NCI-H2107 treated with DMSO at 0.1 percent for 48 hours (cell line): ENCODE results near the gene C5orf63.
"Not testable (repeated sequence)": the region's sequence is repeated elsewhere in the genome, so short reads cannot be mapped to it uniquely, and the experiment has no call there.

Experiments used
- DNase-seq: peaks from one replicate; lab custom pipeline; 2025; ENCODE audit not compliant: unreplicated experiment; lab: John Stamatoyannopoulos, UW

Gene C5orf63

DNA sequence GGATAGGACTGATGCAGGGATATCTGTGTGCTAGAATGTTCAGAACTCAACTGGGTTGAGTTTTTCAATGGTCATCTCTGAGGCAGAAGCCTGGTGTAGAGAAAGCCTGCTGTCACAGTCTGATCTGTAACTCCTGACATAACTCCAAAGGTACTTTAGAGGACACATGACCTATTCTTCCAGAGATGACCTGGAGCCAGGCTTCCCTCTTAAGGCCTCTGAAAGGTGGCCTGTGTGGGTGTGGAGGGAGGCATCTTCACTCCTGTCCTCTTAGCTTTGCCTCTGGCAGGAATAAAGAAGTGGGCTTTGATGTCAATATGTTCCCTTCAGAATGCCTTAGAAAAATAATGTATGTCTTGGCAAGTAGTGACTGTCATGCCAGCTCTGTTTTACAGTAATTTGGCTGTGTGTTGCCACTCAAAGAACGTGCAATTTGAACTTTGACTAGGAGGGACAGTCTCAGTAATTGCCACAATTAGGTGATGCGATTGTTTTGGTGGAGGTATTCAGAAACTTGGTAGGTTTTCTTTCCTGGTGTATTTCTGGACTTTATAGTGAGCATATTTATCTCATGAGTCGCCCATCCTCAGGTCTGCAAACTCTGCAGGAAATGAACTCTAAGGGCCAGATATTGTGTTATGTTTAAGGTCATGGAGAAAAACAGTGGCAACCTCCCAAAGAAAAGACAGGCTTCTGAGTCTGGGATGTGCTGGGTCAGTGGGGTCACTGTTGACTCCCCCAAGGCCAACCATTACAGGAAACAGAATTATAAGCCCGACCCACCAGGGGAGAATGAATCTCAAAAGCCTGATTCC, 3.2 kb upstream of the C5orf63 start:
- no peak for DNase-seq

DNA sequence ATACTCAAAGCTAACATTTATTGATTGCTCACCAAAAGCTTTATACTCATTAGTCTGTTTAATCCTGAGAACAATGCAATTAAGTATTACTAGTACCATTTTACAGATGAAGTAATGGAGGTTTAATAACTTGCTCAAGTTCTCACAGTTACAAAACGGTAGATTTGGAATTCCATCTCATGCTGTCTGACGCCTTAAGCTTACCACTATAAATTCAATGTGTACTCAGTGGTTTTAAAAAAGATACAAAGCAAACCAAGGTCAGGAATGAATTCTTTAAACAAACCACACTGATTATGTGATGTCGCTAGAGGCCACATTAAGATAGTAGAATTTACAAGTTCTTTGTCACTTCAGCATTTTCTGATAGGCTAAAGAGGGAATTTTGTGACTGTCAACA, 1.2 kb upstream of the C5orf63 start:
- no peak for DNase-seq

- no peak for DNase-seq
These were observed 3.1 kb downstream of the C5orf63 start for GRCh38 chr5:127070243-127070642.

DNA sequence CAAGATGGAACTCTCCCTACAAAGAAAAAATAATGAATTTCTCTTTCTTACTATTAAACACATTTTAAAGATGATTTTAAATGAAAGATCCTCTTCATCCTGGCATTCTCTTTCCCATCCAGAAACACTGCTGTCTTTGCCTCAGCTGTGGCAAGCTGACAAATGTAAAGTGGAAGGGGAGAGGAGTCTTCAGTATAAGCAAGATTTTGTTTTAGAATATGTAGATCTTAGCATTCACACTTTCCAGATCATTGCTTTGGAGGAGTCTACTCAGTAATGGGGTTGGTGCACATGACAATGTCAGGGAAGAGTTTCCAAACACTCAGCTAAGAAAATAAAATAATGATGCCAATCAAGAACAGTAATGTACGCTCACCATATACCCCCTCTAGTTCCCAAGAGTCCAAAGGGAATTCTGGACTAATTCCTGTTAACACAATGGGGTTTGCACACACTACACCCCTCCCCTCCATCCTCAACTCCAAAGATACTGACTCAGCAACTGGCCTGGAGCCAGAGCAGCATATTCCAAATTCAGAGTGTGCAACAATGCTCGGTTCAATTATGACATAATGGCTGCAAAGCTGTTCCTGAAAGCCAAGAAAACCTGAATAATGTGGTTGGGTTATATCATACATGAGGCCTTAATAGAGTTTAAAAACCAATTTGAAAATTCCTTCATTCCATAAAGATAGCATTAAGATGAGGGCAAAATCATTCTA, 4.6 kb downstream of the C5orf63 start:
- no peak for DNase-seq

- DNase-seq = no peak
These were observed 6.6 kb downstream of the C5orf63 start for GRCh38 chr5:127066721-127067120.

DNA sequence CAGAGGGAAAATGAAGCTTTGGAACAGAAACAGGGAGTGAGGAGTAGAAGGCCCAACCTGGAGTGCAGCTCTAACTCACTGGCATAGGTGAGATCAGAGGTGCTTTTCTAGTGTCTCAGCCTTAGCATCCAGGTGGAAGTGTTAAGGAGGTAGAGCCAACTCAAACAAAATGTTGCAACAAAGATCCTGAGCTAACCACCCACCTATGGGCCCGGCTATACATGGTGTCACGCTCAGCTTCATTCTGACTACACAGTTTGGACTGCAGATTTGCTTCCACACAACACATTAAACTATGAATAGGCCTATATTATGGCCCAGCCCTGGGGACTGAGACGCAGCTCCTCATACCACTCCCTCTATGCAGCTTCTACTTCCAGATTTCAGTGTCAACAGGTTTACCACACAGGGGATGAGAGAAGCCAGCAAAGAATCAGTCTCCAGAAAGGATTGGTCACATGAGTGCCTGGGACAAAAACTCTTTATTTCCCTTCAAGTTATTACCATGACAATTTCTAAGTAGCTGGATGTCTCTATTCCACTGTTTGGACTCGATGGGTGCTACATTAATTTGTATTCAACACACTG, 9.0 kb downstream of the C5orf63 start:
- no peak for DNase-seq

DNA sequence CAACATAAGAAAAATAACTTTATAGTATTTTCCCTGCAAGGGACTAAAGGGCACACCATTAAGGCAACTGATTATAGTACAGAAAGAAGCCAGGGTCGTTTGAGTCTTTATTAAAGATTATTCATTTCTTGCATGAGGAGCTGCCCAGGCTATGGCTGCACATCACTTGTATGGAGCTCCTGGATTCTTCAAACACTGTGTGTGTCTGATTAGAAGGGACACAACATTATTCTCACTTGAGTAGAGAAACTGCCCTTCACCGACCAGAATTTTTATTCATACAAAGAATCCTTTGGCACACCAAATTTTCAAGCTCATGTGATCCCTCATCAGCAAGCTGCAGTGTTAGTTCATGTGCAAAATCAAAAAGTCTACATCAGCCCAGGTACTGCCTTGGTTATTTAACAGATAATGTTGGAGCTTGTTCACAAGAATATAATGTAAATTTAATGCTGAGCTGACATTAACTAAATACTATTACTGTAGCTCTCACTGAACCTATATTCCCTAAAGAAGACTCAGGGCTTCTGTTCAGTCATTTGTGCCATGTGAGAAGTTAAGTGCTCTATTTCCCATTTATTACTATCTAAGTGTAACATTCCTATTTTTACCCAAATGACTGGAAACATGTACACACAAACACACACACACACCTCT, 9.9 kb downstream of the C5orf63 start:
- DNase-seq = no peak

DNA sequence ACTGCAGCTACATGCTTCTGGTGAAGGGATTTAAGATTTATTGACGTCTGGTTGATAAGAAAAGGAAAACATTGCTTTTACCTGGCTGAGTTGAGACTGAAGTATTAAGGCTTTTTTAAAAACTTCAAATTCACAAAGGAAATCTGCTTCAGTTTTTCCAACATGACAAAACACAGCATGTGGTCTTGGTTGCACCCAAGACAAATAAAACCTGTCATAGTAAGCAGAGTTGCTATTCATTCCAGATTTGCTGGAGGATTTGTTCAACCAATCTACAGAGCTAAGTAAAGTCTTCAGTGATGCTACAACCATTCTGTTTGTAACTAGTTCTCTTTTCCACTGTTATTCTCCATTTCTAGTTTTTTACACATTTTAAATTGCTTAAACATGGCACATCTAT, 11.3 kb downstream of the C5orf63 start:
- DNase-seq = no peak

DNA sequence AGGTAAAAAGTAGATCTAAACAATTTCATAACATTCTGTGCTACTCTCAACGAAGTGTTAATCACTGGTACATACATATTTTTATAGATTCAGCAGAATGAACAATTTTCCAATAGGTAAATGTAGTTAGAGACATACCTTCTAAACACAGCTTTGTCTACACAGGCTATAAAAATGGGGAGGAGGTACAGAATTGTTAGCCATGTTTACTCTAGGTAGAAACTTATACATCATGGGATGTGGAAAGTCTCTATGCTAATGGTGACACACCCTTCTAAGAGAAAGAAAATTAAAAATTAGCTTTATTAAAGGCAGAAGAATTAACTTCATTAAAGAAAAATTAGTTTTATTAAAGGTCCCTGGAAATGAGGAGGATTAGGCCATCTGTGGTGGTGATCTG, 11.8 kb downstream of the C5orf63 start:
- no peak for DNase-seq

- DNase-seq = no peak
These were observed 12.8 kb downstream of the C5orf63 start for GRCh38 chr5:127060470-127060985.

GRCh38 chr5:127056896-127057295, 16.4 kb downstream of the C5orf63 start:
- no peak for DNase-seq

DNA sequence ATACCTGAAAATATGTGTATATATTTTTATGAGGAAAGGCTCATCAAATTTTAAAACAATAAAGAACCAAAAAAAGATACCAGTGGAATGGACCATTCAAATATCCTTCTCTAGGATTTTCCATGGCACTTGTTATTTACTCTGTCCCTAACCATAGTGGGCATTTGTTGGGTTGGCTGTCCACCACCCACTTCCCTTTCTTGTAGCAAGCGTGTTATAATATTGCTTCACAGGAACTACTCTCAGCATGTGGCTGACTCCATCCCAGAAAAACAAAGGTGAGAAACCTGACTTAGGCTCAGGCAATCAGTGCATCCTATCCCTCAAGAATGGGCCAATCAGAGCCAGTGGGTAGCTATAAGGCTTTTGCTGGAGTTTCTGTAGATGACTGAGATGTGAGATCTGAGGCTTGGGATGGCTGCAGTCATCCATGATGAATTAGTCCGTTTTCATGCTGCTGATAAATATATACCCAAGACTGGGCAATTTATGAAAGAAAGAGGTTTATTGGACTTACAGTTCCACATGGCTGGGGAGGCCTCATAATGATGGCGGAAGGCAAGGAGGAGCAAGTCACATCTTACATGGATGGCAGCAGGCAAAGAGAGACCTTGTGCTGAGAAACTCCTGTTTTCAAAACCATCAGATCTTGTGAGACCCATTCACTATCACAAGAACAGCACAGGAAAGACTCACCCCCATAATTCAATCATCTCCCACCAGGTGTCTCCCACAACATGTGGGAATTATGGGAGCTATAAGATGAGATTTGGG, 17.2 kb downstream of the C5orf63 start:
- no peak for DNase-seq

DNA sequence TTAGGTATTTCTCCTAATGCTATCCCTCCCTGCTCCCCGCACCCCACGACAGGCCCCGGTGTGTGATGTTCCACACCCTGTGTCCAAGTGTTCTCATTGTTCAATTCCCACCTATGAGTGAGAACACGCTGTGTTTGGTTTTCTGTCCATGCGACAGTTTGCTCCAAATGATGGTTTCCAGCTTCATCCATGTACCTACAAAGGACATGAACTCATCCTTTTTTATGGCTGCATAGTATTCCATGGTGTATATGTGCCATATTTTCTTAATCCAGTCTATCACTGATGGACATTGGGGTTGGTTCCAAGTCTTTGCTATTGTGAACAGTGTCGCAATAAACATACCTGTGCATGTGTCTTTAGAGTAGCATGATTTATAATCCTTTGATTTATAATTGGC, 19.8 kb downstream of the C5orf63 start:
- DNase-seq = not testable (repeated sequence)

GRCh38 chr5:127053049-127053448, 20.3 kb downstream of the C5orf63 start:
- DNase-seq = no peak

DNA sequence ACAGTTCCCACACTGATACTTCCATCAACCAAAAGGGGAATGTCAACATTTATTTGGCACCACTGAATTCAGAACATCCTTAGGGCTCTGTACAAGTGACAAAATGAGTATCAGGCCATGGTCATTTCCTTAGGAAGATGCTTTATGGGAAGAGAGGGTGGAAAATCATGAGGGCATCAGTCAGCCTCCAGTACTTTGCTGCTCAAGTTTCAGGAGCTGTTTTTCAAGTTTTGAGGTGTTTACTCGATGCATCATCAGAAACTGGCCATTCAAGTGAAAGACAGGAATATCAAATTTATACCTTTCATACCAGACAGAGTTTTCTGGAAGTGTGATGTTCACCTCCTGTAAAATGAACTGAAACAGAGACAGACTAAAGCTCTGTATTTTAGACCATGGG, 21.7 kb downstream of the C5orf63 start:
- no peak for DNase-seq

GRCh38 chr5:127046343-127047072, 26.8 kb downstream of the C5orf63 start:
- no peak for DNase-seq

GRCh38 chr5:127042593-127042992, 30.7 kb downstream of the C5orf63 start:
- DNase-seq = no peak

GRCh38 chr5:127041571-127041970, 31.7 kb downstream of the C5orf63 start:
- DNase-seq = no peak

DNA sequence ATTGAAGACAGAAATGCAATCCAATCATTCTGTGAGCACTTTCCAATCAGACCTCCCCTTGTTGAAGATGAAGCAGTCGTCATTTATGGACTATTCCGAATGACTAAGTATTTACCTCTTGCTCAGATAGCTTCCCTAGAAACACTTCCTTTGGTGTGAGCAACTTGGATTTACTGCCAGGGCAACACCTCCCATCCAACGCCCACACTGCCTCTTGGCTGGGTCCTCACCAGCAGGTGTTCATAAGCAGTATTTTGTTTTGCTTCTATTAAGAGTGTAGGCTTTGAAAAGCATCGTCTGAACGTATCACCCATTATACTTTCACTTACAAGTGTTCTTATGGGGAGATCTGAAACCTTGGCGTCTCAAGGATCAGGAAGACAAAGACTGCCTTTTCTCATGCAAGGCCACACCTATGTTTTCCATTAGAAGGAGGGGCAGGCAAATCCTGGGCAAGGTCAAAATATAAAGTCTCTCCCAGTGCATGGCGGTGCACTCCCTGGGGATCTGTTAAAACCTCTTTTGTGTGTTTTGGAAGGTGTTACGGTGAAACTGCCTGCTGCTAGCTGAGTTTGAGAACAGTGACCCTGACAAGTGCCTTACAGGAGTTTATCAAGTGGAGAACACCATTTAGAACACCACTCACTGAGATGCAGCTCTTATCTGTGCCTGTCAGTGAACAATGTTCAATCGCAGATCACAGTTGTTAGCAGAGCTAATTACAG, 32.3 kb downstream of the C5orf63 start:
- peak; percentile 92 for DNase-seq
